ENCODE measurements around the gene CCDC188.

The CCDC188 gene

DNA sequence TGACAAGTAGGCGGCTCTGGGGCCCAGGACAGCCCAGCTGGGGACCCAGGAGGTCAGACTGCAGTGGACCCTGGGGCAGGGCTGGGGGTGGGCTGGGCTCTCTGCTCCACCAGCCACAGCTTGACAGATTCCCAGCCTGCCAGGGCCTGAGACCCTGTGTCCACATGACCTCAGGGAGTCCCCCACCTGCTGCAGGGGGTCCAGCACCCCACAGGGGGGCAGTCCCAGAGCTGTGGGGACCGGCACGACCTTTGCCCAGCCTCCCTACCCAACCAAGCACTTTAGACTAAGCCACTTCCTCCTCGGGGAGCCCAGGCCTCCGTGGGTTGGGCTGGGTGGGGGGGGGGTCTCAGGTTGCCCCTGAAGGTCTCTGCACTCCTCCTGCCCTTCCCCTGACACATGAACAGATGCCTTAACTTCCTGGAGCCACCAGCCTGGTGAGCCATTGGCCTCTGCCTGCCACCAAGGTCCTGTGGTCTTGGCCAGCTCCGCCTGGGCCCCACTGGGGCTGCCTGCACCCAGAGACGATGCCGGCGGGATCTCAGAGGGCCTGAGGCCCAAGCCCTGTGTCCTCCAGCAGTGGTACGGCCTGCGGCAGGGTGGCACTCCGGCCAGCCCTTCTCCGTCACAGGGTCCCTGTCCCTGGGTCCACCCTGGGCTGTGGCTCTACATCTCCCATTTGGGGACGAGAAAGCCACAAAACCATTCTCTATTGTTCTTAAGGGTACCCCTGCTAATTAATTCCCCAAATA, 3.4 kb downstream of the CCDC188 start:
- DNase-seq = no peak

DNA sequence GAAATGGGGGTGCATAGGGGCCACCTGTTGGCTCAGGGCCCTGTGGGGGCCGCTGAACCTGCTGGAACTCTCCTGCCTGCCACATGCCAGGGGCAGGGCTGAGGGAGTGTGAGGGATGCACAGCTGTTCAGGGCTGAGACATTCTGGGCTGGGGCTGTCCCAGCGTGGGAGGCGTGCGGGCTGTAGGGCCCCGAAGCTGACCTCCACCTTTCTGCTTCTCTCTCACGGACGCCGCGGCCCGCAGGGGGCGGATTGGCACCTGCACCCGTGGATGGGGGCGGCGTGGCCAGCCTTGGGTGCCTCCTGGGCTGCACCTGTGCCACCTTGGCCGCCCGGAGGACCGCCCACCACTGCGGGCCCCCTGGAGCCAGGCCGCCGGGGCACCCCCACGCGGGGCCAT, 4.1 kb downstream of the CCDC188 start:
- DNase-seq = no peak

DNA sequence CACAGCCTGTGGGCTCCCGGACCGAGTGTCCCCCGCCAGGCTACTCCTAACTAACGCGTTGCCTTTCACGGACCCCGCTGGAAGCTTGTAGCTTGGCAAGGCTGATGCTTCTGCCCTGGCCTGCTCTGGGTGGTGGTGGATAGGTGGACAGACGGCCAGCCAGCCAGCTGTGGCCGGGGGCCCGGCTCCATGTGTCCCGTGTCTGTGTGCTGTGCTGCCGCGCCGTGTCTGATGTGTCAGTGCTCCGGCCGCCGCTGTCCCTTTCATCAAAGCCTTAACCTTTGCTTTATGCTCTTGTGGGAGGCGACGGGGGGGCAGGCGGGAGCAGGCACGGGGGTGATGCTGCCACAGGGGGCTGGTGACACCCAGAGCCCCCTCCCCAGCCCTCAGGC, 5.0 kb downstream of the CCDC188 start:
- no peak for DNase-seq

DNA sequence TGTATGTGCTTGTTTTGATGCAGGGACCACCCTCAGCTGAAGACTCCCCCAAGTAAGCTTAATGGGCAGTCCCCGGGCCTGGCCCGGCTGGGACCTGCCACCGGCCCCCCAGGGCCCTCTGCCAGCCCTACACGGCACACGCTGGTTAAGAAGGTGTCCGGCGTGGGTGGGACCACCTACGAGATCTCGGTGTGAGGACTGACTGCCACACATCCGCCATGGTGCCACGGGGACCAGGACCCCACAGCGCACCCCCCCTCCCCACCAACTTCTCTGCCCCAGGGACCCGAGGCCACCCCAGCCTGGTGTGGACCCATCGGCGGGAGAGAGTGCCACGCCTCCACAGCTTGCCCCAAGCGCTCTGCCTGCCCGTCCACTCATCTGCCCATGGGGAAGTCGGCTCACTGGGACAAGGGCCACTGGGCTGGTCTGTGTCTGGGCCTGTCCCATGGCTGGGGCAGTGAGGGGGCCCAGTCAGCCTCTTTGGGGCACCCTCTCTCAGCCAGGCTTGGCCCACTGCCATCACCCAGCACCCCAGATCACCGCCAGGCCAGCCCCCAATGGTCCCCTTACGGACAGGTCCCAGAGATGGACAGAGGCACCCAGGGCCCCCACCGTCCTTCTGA, 5.5 kb downstream of the CCDC188 start:
- DNase-seq = no peak

DNA sequence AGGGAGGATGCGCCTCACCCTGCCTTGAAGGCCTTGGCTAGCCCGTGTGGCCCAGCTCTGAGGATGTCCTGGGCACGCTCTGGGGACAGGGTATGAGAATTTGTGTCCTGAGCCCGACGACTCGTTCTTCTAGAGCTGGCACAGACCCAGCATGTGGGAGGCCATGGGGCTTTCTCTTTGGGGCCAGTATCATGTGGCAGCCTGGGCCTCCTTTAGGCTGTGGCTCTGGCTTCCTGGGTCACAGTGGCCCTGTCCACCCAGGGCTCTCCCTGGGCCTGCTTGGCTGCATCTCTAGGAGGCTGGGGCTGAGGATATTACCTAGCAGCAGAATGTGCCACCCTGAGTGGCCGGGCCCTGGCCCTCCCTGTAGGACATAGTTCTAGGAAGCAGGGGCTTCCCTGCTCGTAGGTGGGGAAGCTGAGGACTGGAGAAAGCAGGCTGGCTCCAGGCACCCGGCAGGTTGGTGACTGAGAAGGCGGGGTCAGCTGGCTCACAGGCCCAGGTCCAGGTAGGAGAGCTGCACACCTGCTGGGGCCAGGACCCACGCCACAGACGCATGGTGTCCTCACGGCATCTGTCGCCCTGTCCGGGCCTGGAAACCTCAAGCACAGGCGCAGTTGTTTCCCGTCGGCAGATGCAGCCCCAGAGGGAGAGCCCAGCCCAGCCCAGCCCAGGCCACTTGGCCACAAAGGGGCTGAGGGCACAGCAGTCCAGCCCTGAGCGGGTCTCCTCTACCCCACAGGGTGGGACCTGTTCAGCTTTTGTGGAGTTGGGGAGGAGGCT, 6.8 kb downstream of the CCDC188 start:
- no peak for DNase-seq

DNA sequence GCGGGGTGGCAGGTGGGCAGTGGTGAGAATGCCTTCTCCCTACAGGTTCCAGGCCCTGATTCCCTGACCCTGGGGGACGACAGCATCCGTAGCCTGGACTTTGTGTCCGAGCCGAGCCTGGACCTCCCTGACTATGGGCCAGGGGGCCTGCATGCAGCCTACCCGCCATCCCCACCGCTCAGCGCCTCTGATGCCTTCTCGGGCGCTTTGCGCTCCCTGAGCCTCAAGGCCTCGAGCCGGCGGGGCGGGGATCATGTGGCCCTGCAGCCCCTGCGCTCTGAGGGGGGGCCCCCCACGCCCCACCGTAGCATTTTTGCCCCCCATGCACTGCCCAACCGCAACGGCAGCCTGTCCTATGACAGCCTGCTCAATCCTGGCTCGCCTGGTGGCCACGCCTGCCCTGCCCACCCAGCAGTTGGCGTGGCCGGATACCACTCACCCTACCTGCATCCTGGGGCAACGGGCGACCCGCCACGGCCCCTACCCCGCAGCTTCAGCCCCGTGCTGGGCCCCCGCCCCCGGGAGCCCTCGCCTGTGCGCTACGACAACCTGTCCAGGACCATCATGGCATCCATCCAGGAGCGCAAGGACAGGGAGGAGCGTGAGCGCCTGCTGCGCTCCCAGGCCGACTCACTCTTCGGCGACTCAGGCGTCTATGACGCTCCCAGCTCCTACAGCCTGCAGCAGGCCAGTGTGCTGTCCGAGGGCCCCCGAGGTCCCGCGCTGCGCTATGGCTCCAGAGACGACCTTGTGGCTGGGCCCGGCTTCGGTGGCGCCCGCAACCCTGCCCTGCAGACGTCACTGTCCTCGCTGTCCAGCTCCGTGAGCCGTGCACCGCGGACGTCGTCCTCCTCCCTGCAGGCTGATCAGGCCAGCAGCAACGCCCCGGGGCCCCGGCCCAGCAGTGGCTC, 7.9 kb downstream of the CCDC188 start:
- DNase-seq = no peak

DNA sequence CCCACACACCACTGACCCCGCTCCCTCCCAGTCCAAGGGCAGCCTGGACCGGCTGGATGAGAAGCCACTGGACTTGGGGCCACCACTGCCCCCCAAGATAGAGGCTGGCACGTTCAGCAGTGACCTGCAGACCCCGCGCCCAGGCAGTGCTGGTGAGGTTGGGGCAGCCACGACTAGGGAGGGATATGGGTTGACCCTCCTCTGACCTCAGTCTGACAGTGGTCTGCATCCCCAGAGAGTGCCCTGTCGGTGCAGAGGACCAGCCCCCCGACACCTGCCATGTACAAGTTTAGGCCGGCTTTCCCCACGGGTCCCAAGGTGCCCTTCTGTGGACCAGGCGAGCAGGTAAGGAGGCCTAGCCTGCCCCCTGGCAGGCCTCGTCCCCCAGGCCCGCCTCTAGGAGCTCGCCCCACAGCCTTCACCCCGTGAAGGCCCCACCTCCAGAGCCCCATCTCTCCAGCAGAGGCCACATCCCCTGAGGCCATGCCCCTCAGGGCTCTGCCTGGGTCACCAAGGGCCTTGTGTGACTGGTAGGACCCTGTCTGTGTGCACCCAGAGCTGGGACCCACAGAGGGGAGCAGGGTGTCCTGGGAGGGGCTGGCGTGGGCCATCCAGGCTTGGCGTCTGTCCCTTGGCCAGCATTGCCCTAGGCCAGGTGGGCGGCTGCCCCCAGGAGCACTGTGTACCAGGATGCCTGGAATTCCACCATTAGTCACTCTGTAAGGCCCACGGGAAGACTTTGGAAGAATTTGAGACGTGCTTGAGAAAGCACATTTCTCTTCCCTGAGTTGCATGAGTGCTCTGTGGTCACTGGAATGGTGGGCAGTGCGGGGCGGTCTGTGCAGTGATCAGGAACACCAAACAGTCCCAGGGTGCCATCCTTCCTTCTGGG, 9.4 kb downstream of the CCDC188 start:
- no peak for DNase-seq

DNA sequence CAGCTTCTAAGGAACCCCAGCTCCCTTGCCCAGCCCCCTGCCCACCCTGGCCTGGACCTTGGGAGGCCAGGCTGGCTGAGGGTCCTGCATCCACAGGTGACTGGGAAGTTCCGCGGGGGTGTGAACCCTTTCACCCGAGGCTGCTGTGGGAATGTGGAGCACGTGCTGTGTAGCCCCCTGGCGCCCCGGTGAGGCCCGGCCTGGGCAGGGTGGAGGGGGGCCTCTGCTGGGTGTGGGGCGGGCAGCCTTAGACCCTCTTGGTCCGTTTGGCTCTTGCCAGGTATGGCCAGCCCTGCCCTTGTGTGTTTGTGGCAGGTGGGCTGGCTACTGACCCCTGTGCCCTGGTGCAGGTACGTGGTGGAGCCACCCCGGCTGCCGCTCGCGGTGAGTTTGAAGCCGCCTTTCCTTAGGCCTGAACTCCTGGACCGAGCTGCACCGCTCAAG, 10.3 kb downstream of the CCDC188 start:
- no peak for DNase-seq

DNA sequence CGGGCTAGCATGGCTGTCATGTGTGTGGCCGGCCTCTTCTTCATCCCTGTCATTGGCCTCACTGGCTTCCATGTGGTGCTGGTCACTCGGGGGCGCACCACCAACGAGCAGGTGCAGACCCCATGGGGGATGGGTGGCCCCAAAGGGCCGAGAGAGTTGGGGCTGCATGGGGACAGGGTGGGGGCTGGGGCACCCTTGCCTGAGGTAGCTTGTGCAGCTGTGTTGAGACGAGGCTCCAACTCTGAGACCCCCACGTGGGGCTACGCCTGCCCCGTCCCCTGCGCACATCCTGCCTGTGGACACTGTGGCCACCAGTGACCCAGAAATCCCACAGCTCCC, 10.8 kb downstream of the CCDC188 start:
- DNase-seq = no peak

DNA sequence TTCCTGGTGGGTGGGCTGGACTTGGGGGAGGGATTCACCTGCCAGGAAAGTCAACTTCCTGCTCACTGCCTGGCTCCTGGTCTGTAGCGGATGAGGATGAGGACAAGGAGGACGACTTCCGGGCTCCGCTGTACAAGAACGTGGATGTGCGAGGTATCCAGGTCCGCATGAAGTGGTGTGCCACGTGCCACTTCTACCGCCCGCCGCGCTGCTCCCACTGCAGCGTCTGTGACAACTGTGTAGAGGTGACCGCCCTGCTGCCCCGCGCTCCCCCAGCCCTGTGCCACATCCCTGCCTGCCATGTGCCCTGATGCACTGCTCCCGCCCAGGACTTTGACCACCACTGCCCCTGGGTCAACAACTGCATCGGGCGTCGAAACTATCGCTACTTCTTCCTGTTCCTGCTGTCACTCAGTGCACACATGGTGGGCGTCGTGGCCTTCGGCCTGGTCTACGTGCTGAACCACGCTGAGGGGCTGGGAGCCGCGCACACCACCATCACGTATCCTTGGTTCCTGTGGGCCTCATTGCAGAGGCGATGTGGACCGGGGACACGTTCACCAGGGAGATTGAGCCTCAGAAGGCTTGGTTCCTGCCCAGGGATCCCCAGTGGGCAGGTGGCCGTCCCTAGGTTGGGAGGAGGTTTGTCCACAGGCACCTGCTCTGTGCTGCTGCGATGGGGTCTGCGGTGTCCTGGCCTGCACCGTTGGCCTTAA, 11.3 kb downstream of the CCDC188 start:
- DNase-seq = no peak

DNA sequence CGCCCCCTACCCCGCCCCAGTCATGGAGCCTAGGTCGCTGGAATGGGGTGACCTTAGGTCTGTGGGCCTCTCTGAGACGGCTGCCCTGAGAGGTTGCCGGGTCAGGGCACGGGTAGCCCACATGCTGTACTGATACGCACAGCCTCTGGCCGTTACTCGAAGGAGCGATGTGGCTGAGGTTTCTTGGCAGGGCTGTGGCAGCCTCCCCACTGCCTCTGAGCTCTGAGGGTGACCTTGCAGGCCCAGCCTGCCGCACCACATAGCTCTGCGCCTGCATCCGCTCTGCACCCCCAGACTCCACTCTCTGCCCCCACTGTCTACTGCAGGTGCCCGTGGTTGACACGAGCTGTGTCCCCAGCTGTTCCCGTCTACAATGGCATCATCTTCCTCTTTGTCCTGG, 12.0 kb downstream of the CCDC188 start:
- DNase-seq = no peak

DNA sequence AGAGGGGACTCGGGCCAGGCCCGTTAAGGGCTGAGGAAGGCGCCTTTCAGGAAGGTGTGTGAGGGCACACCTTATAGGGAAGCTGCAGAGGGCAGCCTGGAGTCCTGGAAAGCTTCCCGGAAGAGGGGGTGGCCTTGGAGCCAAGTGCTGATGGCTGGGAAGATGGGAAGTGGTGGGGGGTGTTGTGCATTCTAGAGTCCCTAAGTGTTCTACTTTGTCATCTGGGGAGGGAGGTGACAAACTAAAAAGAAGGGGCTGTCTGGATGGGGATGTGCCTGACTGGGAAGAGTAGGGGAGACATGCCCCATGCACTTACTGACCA, 12.5 kb downstream of the CCDC188 start:
- DNase-seq = no peak

DNA sequence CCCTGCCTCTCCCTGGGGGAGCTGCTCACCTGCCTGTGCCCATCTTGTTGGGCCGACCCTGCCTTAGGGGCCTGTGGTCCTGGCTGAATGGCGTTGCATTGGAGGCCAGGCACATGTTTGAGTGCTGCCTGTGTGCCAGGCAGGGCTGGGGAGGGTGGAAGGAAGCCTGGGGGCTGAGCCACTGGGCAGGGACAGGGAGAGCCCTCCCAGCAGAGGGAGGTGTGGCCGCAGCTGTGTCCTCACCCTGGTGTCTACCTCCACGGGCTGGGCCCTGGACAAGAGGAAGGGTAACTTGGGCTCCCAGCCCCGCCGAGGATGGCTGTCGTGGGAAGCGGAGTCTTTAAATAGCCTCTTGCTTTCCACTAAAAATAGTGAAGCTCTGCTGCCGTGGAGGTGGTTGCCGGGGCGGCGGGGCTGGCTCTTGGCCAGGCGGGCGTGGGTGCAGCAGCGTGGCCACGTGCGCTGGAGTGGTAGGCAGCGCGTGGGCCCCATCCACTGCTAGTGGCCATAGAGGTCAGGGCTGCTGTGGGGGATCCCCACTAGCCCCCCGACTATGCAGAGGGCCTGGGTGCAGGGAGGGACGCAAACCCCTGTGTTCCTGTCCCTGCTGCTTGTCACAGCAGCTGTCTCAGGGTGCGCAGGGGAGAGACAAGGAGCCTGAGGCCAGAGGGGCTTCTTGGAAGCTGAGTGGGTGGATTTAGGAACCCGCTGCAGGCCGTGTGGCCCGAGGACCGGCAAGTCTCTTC, 13.0 kb downstream of the CCDC188 start:
- DNase-seq = no peak

DNA sequence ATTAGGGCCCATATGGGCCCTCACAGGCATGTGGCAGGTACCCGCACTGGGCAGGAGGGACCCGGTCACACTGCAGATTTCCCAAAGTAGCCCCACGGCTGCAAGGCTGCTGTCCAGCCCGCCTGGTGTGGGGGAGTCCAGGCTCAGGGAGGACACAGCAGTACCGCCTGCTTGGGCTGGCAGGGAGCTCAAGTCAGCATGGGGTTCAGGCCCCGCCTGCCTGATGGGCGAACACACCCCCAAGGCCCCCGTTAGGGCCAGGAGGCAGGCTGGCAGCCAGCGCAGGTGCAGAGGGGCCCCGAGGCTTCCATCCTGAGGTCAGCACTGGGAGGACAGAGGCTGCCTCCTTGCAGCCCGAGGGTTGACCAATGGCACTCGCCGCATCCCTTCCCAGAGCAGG, 13.7 kb downstream of the CCDC188 start:
- DNase-seq = no peak

DNA sequence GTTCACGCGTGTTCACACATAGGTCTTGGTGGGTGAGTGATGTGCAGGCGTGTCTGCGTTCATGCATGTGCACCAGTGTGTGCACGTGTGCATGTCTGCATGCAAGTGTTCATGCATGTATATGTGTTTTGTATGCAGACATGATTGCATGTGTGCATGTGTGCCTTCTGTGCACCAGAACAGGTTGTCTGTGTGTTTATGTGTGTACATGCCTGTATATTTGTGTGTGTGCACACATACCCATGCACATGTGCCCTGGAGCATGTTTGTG, 14.3 kb downstream of the CCDC188 start:
- DNase-seq = no peak

DNA sequence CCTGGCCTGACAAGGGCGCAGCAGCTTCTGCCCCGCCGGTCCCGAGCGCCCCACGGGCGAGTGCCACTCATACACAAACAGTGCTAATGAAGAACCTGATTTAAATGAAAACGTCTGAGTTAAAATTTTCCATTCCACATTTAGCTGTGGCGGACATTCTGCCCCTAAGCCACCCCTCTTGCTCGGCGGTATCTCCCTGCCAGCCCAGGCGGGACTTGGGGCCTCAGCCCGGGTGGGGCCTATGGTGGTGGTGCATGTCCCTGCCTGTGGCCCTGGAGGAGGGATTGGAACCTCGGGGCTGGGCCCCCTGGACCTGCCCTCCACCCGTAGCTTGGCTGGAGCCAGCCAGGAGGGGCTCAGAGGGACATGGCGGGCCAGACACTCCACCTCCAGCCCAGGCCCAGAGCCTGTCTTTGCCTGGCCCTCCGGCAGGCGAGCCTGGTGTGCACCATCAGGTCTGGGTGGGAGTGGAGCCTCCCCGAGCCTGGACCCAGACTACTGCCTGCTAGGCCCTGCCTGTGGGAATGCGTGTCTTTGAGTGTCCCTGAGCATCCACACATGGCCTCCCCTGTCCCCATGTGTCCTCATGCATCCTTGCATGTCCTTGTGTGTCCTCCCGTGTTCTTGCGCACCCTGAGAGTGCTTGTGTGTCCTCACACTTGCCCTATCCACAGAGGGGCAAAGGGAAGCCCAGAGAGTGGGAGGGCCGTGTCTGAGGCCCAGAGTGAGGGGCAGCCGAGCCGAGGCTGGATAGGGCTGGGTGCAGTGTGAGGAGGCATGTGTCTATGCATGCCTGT, 14.9 kb downstream of the CCDC188 start:
- no peak for DNase-seq

DNA sequence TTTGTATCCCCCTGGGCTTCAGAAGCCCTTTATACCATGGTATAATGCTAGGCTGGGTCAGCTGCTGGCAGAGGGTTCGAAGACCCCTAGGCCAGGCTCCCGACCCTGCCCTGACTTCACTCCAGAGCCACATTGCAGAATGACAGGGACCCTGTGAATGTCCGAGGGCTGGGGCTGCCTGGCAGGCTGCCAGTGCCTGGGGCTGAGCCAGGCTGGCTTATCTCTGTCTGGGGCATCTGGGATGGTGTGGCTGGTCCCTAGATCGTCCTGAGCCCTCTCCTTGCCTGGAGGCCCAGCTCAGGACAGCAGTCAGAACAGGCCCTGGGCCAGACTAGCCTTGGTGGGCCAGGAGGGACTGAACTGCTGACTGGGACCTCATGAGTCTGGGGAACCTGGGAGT, 15.6 kb downstream of the CCDC188 start:
- no peak for DNase-seq

DNA sequence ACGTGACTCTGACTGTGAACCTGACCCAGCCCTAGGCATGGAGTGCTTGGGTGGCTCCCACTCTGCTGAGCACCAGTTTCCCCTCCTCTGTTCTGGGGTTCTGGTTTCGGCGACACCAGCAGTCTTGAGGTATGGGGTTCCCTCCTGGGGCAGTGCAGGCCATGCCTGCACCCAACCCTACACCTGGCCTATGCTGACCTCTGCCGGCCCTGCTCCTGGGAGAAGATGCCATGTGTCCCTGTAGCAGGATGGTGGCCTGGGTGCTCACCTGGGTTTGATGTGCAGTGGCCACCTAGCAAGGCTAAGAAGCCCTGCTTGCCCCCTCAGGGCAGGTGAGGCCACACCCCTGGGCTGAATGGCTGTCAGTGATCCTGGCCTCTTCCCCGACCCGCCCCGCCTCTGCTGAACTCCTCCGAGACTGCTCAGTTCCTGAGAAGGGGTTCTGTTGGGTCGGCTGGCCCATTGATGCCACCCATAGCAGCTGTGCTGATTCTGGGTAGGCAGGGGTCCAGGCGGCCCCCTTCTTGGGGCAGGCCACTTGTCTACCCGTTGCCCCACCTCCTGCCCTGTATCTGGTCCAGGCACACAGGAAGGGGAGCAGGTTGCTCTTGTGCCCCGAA, 16.8 kb downstream of the CCDC188 start:
- DNase-seq = no peak

DNA sequence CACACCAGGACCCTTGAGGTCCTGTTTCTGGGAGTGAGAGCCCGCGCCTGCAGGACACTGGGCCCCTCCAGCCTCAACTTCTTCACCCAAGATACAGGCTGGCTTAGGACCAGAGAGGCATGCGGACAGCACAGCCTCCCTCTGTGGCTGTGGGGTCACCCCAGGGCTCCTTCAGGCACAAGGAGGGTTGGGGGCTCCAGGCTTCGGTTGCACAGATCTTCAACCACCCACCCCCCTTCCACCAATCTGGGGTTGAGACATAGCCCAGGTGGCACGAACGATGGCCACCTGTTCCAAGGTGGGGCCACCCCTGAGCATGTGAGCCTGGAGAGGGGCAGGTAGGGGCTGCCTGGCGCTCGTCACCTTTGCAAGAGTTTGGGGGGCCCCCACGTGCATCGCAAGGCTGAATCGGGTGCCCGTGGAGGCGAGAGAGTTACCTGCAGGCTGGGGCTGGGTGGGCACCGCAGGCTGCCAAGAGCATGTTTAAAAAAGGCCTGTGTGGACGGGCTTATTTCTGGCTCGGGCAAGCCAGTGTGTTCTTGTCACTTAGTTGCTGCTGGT, 18.1 kb downstream of the CCDC188 start:
- DNase-seq = no peak
